Suprapubic skin (tissue), 3 donors: ENCODE measurements around the gene ZNF804A.

Source experiments
- CTCF ChIP-seq, 2 donors: fragments of 200-600 bp in 1 of 2; fragments of 450-650 bp in 1 of 2; sonication (generic) in 1 of 2; IDR thresholded peaks; one replicate each; pipeline ENCODE4 v1.5.1; 2016 to 2019; ENCODE audit warnings: antibody characterized with exemption in 2 of 2, mild to moderate bottlenecking in 1 of 2, moderate library complexity in 1 of 2
- POLR2A ChIP-seq, 2 donors: fragments of 450-650 bp; IDR thresholded peaks; one replicate each; pipeline ENCODE4 v1.6.1; 2017; ENCODE audit warnings: antibody characterized with exemption in 2 of 2, mild to moderate bottlenecking in 2 of 2, moderate library complexity in 2 of 2

- TF ChIP-seq CTCF (IDR thresholded peaks at IDR 0.05): no peak
- TF ChIP-seq POLR2A (IDR thresholded peaks at IDR 0.05): no peak
Observed at GRCh38 chr2:184815824-184816223, 217.5 kb downstream of the ZNF804A start.
